Activated CD4-positive, alpha-beta T cell treated with anti-CD3 and anti-CD28 coated beads, Interleukin-2, amount 50 U/mL, for 24 hours (primary cell): Measurements from ENCODE around the gene GRAPL.
"Not testable (repeated sequence)": the region's sequence is repeated elsewhere in the genome, so short reads cannot be mapped to it uniquely, and the experiment has no call there.

Source experiments
- DNase-seq, 2 donors: peaks; one replicate each; pipeline ENCODE4 v3.0.0-alpha.2; 2020; ENCODE audit warnings: low read depth in 1 of 2, low spot score in 1 of 2

The GRAPL gene

DNA sequence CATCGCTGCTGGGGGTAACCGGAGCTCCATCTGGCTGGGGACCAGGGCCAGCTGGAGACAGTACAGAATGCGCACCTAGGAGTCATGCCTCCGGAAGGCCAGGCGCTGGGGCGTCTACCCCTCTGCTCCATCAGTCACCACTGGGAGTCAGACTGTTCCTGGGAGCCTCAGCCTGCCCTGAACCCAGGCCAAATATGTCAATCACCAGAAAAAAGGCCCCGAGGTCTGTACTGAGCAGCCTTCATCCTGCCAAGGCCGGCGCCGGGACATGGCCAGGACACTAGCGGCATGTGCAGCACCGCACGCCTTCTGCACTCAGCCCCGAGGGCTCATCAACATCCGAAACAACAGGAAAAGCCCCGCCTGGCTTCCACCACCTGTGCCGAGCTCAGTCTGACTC lies 8.7 kb downstream of the GRAPL start:
- DNase-seq = not testable (repeated sequence)

DNA sequence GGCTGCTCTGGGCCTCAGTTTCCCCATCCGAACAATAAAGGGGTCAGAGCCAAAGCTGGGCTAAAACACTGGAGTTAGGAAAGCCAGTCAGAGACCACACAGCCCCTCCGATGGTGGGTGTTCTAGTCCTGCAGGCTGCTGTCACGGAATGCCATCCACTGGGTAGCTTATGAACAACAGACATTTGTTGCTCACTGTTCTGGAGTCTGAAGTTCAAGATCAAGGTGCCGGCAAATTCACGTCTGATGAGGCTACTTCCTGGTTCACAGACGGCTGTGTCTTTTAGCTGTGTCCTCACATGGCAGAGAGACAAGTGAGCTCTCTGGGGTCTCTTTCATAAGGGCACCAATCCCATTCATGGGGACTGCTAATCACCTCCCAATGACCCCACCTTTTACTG lies 9.2 kb downstream of the GRAPL start:
- not testable (repeated sequence) for DNase-seq

DNA sequence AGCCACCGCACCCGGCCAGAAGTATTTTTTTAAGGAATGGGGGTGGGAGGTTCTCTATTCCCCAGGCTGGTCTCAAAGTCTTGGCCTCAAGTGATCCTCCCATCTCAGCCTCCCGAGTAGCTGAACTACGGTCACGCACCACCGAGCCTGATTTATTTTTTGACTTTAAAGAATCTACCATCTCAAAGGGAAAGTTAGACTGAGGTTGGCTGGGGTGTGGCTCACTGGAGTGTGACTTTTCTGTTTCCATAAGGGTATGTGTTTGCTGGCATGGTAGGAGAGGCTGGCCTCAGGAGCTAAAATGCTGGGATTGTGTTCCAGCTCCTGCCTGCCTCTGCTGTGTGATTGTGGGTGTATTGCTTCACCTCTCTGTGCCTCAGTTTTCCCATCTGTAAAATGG lies 10.6 kb downstream of the GRAPL start:
- DNase-seq = not testable (repeated sequence)

DNA sequence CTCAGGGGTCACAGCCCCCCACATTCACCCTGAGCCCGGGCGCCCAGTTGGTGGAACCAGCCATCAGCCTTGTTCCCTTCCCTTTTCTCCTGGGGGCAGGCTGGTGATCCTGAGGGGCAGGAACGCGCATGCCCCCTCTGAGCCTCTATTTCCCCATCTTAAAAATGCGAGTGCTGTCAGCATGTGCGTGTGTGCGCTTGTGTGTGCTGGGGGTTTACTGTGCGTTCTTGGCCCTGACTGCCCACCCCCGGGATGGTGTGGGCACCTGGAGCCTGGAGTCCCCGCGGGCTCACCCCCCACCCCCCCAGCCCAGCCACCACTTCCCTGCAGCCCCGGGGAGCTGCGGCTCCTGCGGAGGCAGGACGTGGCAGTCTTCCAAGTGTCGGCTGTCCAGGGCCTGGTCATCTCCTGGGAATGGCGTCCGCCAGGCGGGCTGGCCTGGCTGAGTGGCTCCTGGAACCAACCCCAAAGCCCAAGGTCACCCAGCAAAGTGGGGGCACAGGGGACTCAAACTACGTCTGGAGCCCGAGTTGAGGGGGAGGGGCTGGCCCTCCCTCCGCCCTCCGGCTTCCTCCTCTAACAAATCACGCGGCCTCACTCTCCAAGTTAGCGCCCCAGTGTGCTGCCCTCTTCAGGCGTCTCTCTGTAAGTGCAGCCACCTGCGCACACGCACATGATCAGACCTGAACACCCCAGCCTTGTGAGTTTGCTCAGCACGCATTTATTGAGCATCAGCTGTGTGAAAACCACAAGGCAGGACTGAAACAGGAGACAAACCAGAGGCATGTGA lies 14.2 kb downstream of the GRAPL start:
- DNase-seq = not testable (repeated sequence)

DNA sequence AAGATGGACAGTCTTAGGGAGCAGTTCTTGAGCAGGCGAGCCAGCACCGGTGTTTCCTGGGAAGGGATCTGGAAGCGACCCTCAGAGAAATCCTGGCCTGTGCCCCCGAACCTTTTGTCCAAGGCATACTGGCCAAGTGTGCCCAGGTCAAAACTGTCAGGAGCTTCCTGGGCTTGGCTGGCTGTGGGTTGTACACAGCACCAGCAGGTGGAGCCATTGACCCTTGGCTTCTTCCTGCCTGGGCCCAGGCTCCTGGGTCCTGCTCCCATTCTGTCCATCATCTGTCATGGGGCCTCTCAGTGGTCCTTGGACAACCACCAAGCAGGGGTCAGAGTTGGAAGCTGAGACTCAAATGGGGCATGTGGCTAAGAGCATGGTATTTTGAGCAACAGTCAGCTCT lies 15.0 kb downstream of the GRAPL start:
- not testable (repeated sequence) for DNase-seq

DNA sequence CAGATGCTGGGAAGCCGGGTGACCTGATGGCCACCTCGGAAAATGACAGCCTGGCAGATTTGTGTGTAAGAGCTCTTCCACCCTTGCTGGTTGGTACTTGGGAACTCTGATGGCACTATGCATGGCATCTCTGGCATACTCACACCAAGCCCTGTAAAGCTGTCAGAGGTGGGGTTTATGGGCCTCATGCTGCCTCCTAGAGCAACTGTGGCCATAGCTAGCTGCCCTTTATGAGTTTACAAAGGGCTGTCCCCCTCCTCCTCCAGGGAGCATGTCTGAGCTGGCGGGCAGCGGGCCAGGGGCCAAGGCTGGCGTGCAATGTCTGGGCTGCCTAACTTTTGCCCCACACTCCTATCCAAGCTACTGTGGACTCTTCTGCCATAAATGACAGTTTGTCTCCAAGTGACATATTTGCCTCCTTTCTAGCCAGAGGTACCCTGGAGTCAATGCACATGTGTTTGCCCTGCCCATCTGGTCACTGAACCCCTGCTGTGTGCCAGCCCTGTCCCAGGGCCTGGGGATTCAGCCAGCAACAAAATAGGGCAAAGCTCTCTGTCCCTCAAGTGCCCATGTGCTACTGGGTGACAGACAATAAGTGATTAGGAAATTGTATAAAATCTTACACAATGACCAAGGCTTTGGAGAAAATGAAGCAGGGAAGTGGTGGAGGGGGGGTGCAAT lies 15.8 kb downstream of the GRAPL start:
- not testable (repeated sequence) for DNase-seq

DNA sequence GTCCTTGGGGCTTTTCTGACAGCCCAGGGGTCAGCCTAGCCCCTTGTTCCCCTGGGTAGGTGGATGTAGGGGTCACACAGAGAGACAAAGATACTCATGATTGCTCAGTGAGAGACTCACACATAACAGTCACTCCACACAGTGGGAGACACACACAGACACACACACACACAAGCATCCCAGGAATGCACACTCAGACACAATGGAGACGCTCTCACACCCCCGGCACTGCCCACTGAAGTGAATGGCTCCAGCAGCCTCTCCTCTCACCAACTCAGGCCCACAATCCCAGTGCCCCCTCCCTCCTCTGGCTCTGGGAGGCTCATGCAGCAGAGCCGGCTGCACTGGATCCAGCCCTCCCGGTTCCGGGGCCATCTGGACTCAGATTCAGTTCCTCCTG lies 17.0 kb downstream of the GRAPL start:
- not testable (repeated sequence) for DNase-seq

DNA sequence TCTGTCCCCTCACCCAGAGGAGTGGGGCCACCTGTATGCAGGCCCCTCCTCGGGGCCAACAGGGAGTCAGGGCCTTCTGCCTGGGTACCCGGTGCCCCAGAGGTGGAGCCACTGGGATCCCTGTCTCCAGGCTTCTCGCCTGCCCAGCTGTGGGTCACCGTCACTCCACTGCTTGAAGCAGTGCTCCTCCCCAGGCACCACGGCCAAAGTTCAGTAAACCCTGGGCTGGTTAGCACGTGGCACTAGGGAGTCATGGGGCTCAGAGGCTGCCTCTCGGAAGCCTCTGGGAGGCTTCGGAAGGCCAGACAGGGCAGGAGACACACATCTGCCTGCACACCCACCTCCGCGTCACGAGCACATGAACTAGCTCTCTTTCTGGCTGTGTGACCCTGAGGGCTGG lies 18.1 kb downstream of the GRAPL start:
- not testable (repeated sequence) for DNase-seq

DNA sequence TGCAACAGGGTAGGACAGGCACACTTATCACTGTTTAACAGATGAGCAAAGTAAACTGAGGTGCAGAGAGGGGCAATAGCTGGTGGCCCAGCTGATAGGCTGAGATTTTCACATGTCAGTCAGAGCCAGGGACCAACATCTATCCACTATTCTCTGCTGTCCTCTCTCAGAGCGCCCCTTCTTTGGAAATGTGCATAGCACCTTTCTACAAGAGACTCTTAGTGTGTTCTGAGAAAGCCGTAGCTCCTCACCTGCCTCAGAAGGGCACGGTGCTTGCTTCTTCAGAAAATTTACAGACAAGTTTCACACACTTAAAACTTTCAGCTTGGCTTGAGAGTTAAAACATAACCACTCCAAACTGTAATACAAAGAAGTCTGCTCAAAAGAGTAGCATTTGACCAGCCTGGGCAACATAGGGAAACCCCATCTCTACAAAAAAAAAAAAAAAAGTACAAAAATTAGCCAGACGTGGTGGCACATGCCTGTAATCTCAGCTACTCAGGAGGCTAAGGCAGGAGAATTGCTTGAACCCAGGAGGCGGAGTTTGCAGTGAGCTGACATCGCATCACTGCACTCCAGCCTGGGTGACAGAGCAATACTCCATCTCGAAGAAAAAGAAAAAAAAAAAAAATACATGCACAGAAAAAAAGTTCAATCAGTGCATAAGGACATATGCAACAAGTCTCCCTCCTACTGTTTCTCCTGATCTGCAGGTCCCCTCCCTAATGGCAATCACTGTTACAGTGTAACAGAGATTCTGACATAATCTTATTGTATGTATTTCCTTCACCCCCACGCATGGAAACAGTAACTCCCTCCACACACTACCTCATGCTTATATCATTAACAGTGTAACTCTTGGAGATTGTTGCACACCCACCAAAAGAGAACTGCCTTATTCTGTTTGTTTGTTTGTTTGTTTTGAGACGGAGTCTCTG lies 23.6 kb downstream of the GRAPL start:
- not testable (repeated sequence) for DNase-seq

DNA sequence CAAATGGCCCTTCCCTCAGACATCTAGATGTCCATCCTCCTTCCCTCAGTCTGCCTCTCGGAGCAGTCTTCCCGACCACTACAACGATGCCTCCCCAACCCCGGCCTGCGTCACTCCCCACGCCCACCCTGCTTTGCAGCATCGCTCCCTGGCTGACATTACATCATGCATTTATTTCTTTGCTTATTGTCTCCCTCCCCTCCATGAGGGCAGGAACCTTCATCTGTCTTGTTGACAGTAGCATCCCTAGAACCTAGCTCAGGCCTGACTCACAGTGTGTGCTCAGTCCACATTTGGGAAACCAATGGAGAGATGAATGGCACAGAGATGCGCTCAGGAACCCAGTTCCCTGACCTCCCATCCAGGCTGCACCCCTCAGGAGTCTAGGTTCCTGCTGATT lies 30.2 kb downstream of the GRAPL start:
- not testable (repeated sequence) for DNase-seq

DNA sequence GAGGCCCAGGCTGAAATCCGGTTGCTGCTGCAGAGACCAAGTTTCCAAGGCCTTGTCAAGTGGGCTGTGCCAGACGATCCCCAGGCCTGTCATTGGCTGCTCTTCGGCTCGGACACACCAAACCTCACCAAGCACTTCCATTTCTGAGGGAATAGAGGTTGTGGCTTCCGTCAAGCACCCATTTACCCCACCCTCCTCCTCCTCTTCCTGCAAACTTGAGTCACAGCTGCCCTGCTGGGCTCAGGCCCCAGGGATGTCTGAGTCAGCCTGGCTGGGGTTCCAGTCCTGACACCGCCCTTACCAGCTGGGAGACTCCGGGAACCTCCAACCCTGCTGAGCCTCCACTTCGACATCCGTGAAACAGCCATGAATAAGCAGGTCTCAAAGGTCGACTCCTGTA lies 31.1 kb downstream of the GRAPL start:
- DNase-seq = not testable (repeated sequence)

DNA sequence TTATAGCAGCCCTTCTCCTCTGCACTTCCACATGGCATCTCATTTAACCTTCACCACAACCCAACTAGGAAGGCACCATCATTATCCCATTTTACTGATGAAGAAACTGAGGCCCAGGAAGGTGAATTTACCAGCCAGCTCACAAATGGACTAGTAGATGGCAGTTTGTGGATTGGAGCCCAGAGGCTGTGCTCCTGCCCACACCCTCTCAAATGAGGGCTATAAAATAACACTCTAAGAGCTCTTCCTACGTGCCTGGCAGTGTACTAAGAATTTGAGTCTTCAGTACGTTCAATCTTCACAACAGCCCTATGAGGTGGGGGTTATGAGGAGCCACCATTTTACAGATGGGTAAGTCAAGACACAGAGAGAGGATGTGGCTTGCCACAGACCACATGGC lies 31.5 kb downstream of the GRAPL start:
- DNase-seq = not testable (repeated sequence)

DNA sequence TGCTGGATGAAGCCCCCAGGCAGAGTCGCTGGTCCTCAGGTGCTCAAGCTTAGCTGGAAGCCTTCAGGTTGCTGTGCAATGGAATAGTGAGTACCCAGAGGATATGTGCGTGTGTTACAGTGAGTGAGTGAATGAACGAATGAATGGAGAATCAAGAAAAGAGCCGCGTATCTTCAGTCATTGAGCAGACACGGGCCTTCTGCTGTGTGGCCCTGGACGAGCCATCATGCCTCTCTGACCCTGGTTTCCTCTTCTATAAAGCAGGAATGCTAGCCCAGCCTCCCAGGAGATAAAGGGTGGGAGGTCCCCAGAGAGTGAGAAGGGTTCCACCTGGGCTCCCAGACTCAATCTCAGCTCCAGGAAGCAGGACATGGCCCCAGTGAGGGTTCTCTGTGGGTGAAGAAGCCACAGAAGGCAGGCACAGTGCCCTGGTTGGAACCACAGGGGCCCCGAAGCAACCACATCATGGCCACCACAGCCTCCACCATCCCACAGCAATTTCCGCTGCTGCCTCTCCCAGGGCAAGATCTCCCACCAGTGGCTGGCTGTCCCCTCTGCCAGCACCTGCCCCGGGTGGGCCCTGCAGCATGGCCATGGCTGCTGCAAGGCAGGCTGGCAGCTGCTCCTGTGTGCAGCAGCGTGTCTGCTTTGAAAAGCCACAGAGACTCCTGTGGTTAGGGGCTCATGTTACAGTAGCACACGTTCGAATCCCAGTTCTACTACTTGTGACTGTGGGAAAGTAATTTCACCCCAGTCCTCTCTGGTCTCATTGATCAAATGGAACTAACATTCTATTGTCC lies 34.1 kb downstream of the GRAPL start:
- DNase-seq = not testable (repeated sequence)

DNA sequence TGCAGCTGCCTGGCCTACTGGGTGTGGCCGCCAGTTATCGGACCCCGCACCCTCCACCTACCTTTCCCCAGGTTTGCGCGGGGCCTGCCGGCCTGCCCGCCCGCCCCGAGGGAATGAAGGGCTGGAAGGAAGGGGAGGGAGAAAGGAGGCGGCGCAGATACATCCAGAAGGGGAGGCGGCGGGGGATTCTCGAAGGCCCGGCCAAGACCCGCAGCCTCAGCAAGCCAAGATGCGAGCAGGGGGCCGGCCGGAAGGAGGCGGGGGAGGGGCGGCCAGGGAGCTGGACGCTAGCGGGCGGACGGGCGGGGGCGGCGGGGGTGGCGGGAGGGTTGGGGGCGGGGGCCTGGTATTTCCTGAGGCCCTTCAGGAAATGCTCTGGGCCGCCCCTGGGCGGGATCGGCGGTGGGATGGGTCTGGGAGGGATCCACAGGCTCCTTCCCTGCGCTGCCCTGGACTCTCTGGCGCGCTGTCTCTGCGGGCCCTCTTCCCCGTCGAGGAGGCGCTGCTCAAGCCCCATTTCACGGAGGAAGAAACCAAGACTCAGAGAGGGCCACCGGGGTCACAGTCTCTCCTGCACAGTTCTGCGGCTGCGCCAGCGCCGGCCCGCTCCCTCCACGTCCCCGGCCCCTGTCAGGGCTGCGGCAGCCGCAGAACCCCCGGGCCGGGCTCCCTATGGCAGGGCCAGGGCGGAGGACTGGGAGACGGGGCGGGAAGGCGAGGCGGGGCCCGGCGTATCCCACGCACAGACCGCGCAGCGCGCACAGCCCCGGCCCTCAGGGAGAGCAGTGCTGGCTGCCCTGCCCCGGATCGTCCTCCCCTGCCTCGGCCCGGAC lies 35.2 kb downstream of the GRAPL start:
- DNase-seq = not testable (repeated sequence)

DNA sequence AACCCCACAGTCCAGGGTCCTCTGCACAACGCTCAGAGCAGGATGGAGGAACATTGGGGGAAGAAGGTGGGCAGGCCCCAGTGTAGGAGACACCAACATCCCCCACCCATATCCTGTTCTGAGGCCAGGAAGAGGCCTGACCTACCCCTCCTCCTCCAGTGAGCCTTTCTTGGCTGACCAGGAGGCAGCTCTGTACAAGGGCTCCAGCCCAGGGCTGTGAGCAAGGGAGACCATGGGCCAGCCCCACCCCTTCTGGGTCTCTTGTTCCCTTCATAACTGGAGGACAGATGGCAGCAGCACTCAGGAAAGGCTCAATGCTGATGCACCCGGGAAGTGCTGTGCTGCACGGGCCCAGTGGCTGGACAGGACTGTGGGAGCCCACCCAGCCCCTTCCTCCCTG lies 47.0 kb downstream of the GRAPL start:
- DNase-seq = not testable (repeated sequence)

DNA sequence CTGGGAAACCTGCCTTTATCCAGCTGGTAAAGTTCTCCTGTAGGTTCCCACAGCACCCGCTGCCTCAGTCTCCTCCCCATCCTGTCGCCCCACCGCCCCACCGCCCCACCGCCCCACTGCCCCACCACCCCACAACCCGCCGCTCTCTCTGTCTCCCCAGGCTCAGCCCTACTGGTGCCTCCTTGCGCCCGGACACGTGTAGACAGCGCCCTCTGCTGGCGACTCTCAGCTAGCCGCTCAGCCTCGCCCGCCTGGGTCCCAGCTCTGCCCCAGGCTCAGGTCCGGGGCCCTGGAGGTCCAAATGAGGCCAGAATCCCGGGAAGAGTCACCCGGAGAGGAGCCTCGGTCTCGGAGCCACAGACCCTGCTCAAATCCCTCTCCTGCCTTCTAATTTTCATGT lies 48.0 kb downstream of the GRAPL start:
- not testable (repeated sequence) for DNase-seq

DNA sequence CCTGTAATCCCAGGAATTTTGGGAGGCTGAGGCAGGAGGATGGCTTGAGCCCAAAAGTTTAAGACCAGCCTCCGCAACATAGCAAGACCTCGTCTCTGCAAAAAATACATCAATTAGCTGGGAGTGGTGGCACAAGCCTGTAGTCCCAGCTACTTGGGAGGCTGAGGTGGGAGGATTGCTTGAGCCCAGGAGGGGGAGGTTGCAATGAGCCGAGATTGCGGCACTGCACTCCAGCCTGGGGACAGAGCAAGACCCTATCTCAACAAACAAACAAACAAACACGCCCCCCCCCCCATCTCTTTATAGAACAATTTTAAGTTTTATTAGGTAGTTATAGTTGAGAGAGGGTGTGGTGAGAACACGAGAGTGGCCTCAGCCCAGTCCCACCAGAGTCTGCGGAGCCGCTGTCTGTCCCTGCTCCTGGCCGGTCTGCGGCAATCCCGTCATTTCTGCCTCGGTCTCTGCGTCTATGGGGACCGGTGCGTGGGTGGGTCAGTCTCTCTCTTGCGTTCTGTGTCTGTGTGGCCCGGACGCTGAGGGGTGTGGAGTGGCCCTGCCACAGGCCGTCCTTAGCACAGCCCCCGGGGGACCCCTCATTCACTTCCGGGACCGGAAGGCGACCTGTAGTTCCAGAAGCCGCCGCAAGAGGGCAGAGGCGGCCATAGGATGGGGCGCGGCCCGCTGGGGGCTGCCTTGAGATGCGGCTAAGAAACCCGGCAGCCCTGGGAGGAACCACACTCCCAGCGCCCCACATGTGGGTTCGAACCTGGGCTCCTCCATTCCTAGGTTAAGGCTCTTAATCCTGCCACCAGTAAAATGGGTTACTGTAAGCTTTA lies 53.9 kb downstream of the GRAPL start:
- DNase-seq = not testable (repeated sequence)
